Astrocyte (in vitro differentiated cells and primary cell): ENCODE measurements around the gene SLC26A1. TPM values are rescaled to one million over a fixed set of nuclear protein-coding genes. Genes with fewer than 3 reads are reported as not detected.

Source experiments
- DNase-seq: peaks from one replicate; pipeline ENCODE4 v3.0.0-alpha.2; 2010; ENCODE audit warnings: low read depth
- FAIRE-seq: peaks from 2 replicates; lab custom pipeline; 2011; peaks lifted over from hg19 to GRCh38; lab: Jason Lieb, UNC
- H2AFZ ChIP-seq: 2 replicates; pipeline ENCODE4 v1.6.0; 2012; ENCODE audit warnings: low read depth, low read length, inconsistent platforms
- H3K27ac ChIP-seq: 2 replicates; pipeline ENCODE4 v1.5.1; 2011; ENCODE audit warnings: low read depth, low read length, inconsistent platforms
- H3K27me3 ChIP-seq: 2 replicates; pipeline ENCODE4 v1.6.0; 2011; ENCODE audit warnings: low read length, inconsistent platforms; ENCODE audit not compliant: insufficient read depth
- H3K36me3 ChIP-seq: 2 replicates; pipeline ENCODE4 v1.5.1; 2011; ENCODE audit warnings: low read length, inconsistent platforms; ENCODE audit not compliant: insufficient read depth
- H3K4me1 ChIP-seq: 2 replicates; pipeline ENCODE4 v1.5.1; 2011; ENCODE audit warnings: low read length, inconsistent platforms; ENCODE audit not compliant: insufficient read depth
- H3K4me2 ChIP-seq: 2 replicates; pipeline ENCODE4 v1.6.0; 2012; ENCODE audit warnings: low read length, inconsistent platforms
- H3K4me3 ChIP-seq: 2 replicates; pipeline ENCODE4 v1.5.1; 2011; ENCODE audit warnings: low read depth, mild to moderate bottlenecking, low read length, inconsistent platforms; ENCODE audit not compliant: insufficient read depth
- H3K79me2 ChIP-seq: 2 replicates; pipeline ENCODE4 v1.6.0; 2012; ENCODE audit warnings: mild to moderate bottlenecking, low read length, inconsistent platforms; ENCODE audit not compliant: insufficient read depth
- H3K9ac ChIP-seq: 2 replicates; pipeline ENCODE4 v1.6.0; 2012; ENCODE audit warnings: mild to moderate bottlenecking, low read length, inconsistent platforms
- H3K9me3 ChIP-seq: 2 replicates; pipeline ENCODE4 v1.5.1; 2012; ENCODE audit warnings: low read depth, mild to moderate bottlenecking, low read length, inconsistent platforms; ENCODE audit not compliant: insufficient read depth
- H4K20me1 ChIP-seq: 2 replicates; pipeline ENCODE4 v1.6.0; 2012; ENCODE audit warnings: low read length, inconsistent platforms; ENCODE audit not compliant: insufficient read depth
- H3K27ac Mint-ChIP-seq: one replicate; pipeline ENCODE4 v1.8.0; 2021; ENCODE audit warnings: mild to moderate bottlenecking, mixed read lengths; ENCODE audit not compliant: unreplicated experiment
- H3K27me3 Mint-ChIP-seq: one replicate; pipeline ENCODE4 v1.8.0; 2021; ENCODE audit warnings: low read depth, mixed read lengths; ENCODE audit not compliant: unreplicated experiment
- H3K36me3 Mint-ChIP-seq: one replicate; pipeline ENCODE4 v1.8.0; 2021; ENCODE audit warnings: low read depth, mixed read lengths; ENCODE audit not compliant: unreplicated experiment
- H3K4me1 Mint-ChIP-seq: one replicate; pipeline ENCODE4 v1.8.0; 2021; ENCODE audit warnings: low read depth, mixed read lengths; ENCODE audit not compliant: unreplicated experiment
- H3K4me3 Mint-ChIP-seq: one replicate; pipeline ENCODE4 v1.8.0; 2021; ENCODE audit warnings: mild to moderate bottlenecking, moderate library complexity, mixed read lengths; ENCODE audit not compliant: unreplicated experiment
- H3K9me3 Mint-ChIP-seq: one replicate; pipeline ENCODE4 v1.8.0; 2021; ENCODE audit warnings: mild to moderate bottlenecking, mixed read lengths; ENCODE audit not compliant: unreplicated experiment
- CTCF ChIP-seq: IDR thresholded peaks from 2 replicates; pipeline ENCODE4 v1.5.1; 2011; ENCODE audit warnings: low read depth, mild to moderate bottlenecking, inconsistent platforms, low read length, moderate library complexity; ENCODE audit not compliant: insufficient read depth
- EZH2 ChIP-seq: IDR thresholded peaks from 2 replicates; pipeline ENCODE4 v1.6.1; 2012; ENCODE audit warnings: mild to moderate bottlenecking, low read length, inconsistent platforms; ENCODE audit not compliant: insufficient read depth
- total RNA-seq: library from RNA; stranded (reverse); gene quantifications from 2 replicates; pipeline ENCODE4 v1.2.1, GENCODE V29; 2021

The SLC26A1 gene
- total RNA-seq, 1 donor from 2014 or later, result 0.34 TPM

GRCh38 chr4:954211-955020 is 38.8 kb downstream of the SLC26A1 start:
- no peak overlapping the region for H3K4me3 ChIP-seq
- no peaks in the 10 kb centered on the region for H3K9me3 Mint-ChIP-seq
- no peak for FAIRE-seq

GRCh38 chr4:953574-953915 is 39.7 kb downstream of the SLC26A1 start:
- peaks cover 7% of the 10 kb centered on the region for H3K36me3 Mint-ChIP-seq
- H3K27ac Mint-ChIP-seq, result no peak overlapping the region
- TF ChIP-seq EZH2 (no peak), CTCF (no peak)
- DNase-seq (no peak), FAIRE-seq (no peak)
- H3K4me1 Mint-ChIP-seq, result no peaks in the 10 kb centered on the region
- peaks cover 3% of the 10 kb centered on the region for H3K27me3 Mint-ChIP-seq
- Histone ChIP-seq H3K36me3 (no peaks in the 10 kb centered on the region), H3K27me3 (no peaks in the 10 kb centered on the region), H3K27ac (no peak overlapping the region), H3K4me3 (no peak overlapping the region), H2AFZ (no peak overlapping the region), H4K20me1 (peaks cover 11% of the 10 kb centered on the region), H3K4me2 (no peak overlapping the region), H3K9me3 (no peaks in the 10 kb centered on the region), H3K79me2 (no peaks in the 10 kb centered on the region), H3K4me1 (no peaks in the 10 kb centered on the region), H3K9ac (no peak overlapping the region)
- H3K9me3 Mint-ChIP-seq, result no peaks in the 10 kb centered on the region
- H3K4me3 Mint-ChIP-seq, result no peak overlapping the region

More at GRCh38 chr4:954211-955020, 38.8 kb downstream of the SLC26A1 start:
- Mint-ChIP-seq H3K4me1 (no peaks in the 10 kb centered on the region), H3K27ac (no peak overlapping the region), H3K4me3 (no peak overlapping the region), H3K36me3 (peaks cover 9% of the 10 kb centered on the region), H3K27me3 (peaks cover 1% of the 10 kb centered on the region)
- H3K9ac ChIP-seq, result no peak overlapping the region
- H3K4me1 ChIP-seq, result no peaks in the 10 kb centered on the region
- no peaks in the 10 kb centered on the region for H3K36me3 ChIP-seq
- no peaks in the 10 kb centered on the region for H3K9me3 ChIP-seq
- no peak overlapping the region for H3K27ac ChIP-seq
- H3K27me3 ChIP-seq, result no peaks in the 10 kb centered on the region
- no peak overlapping the region for H3K4me2 ChIP-seq
- peaks cover 2% of the 10 kb centered on the region for H4K20me1 ChIP-seq
- no peak overlapping the region for H2AFZ ChIP-seq
- H3K79me2 ChIP-seq, result no peaks in the 10 kb centered on the region
- no peak for DNase-seq
- TF ChIP-seq CTCF (no peak), EZH2 (no peak)
